Measurements from ENCODE around the gene TTLL13. TPM values are rescaled to one million over a fixed set of nuclear protein-coding genes. Genes with fewer than 3 reads are reported as not detected.

TTLL13 gene
- total and polyA plus RNA-seq, 2 of the 4 experiments (the other 2 are of a cell fraction) = 0.10 TPM; not detected in 1

GRCh38 chr15:90201130-90201943 lies 48.0 kb upstream of the TTLL13 start, which contains the start of gene SEMA4B:
Gene SEMA4B, plus strand, starts transcription at chr15:90201330. Its CDS starts 249 bp downstream, at chr15:90201579.
- H3K36me3 ChIP-seq (ENCODE audit: control insufficient read depth, insufficient read depth, low read length) = no peaks in the 10 kb centered on the region; the same call in 1 of the 2 replicates
- POLR2A ChIA-PET (ENCODE audit: unreplicated experiment) = interaction anchor here (0.7 kb wide), 1 partner anchor 11 kb away, joined by 12 read pairs; no protein-coding TSS in a partner anchor
- TF ChIP-seq, protein P1, sequence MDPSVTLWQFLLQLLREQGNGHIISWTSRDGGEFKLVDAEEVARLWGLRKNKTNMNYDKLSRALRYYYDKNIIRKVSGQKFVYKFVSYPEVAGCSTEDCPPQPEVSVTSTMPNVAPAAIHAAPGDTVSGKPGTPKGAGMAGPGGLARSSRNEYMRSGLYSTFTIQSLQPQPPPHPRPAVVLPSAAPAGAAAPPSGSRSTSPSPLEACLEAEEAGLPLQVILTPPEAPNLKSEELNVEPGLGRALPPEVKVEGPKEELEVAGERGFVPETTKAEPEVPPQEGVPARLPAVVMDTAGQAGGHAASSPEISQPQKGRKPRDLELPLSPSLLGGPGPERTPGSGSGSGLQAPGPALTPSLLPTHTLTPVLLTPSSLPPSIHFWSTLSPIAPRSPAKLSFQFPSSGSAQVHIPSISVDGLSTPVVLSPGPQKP (IDR thresholded peaks at IDR 0.05; ENCODE audit: borderline replicate concordance, low read depth, low read length) = no peak
- no peak for TF ChIP-seq BHLHE40 (IDR thresholded peaks at IDR 0.05; ENCODE audit: low read depth, low read length)
- no peak for TF ChIP-seq SMC3 (IDR thresholded peaks at IDR 0.05; ENCODE audit: low read depth, low read length)
- TF ChIP-seq USF2 (IDR thresholded peaks at IDR 0.05; ENCODE audit: low read depth, low read length) = no peak
- TF ChIP-seq RAD21 (IDR thresholded peaks at IDR 0.05; ENCODE audit: low read length) = no peak
- TF ChIP-seq FOS (IDR thresholded peaks at IDR 0.05; ENCODE audit: low read depth, low read length) = no peak
- TF ChIP-seq RCOR1 (IDR thresholded peaks at IDR 0.05; ENCODE audit: insufficient replicate concordance, low read length) = no peak
- no peak for TF ChIP-seq RFX5 (IDR thresholded peaks at IDR 0.05; ENCODE audit: low read depth, low read length)
- TF ChIP-seq, protein P2, sequence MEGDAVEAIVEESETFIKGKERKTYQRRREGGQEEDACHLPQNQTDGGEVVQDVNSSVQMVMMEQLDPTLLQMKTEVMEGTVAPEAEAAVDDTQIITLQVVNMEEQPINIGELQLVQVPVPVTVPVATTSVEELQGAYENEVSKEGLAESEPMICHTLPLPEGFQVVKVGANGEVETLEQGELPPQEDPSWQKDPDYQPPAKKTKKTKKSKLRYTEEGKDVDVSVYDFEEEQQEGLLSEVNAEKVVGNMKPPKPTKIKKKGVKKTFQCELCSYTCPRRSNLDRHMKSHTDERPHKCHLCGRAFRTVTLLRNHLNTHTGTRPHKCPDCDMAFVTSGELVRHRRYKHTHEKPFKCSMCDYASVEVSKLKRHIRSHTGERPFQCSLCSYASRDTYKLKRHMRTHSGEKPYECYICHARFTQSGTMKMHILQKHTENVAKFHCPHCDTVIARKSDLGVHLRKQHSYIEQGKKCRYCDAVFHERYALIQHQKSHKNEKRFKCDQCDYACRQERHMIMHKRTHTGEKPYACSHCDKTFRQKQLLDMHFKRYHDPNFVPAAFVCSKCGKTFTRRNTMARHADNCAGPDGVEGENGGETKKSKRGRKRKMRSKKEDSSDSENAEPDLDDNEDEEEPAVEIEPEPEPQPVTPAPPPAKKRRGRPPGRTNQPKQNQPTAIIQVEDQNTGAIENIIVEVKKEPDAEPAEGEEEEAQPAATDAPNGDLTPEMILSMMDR (conservative IDR thresholded peaks at IDR 0.05; ENCODE audit: low read depth, low read length) = no peak
- TF ChIP-seq POLR2A (IDR thresholded peaks at IDR 0.05; ENCODE audit: low read depth, low read length) = 0 out of 2 replicates have a peak, but pooled peaks have one; percentile 32
- TF ChIP-seq MAFK (IDR thresholded peaks at IDR 0.05; ENCODE audit: low read depth, low read length) = no peak
- TF ChIP-seq CHD1 (IDR thresholded peaks at IDR 0.05; ENCODE audit: low read depth, low read length) = no peak
- TF ChIP-seq MAZ (IDR thresholded peaks at IDR 0.05; ENCODE audit: borderline replicate concordance, low read depth, low read length) = peak; percentile 41; the same call in 1 of the 2 replicates

More at GRCh38 chr15:90201130-90201943, 48.0 kb upstream of the TTLL13 start, which contains the start of gene SEMA4B:
- Histone ChIP-seq H3K56ac (ENCODE audit: extremely low read depth, insufficient read depth, low read length) (no peak within 1 kb of the TSS), H2BK15ac (ENCODE audit: low read depth, low read length) (no peak within 1 kb of the TSS), H2AK5ac (ENCODE audit: low read depth, low read length) (peak within 1 kb of the TSS; percentile 28), H3K9ac (ENCODE audit: low read depth, low read length) (peak within 1 kb of the TSS; percentile 65), H2BK120ac (ENCODE audit: low read depth, low read length) (no peak within 1 kb of the TSS), H3K27ac (ENCODE audit: insufficient read depth, low read length) (peak within 1 kb of the TSS; percentile 11; the same call in 1 of the 2 replicates), H3K79me1 (ENCODE audit: low read depth in 1 of 2, low read length in 2 of 2) (peaks cover 27 to 29% of the 10 kb centered on the region in 2 experiments; a peak in 3 of 4 replicates), H2BK20ac (ENCODE audit: low read depth, low read length) (no peak within 1 kb of the TSS), H2AK9ac (replicated peaks; ENCODE audit: low read depth, low read length, poor library complexity) (peak within 1 kb of the TSS; percentile 83), H3K27me3 (ENCODE audit: control insufficient read depth, insufficient read depth, low read length) (no peaks in the 10 kb centered on the region), H2AFZ (replicated peaks; ENCODE audit: low read length, poor library complexity) (peak within 1 kb of the TSS; percentile 93), H3K23ac (ENCODE audit: low read depth, low read length) (peak within 1 kb of the TSS; percentile 50; the same call in 1 of the 2 replicates), H3K4me1 (ENCODE audit: control insufficient read depth, insufficient read depth, low read length) (peaks cover 8% of the 10 kb centered on the region), H4K20me1 (ENCODE audit: insufficient read depth, low read length) (no peaks in the 10 kb centered on the region; the same call in 1 of the 2 replicates), H3K9me3 (ENCODE audit: control insufficient read depth, insufficient read depth, low read length) (no peaks in the 10 kb centered on the region), H2BK5ac (ENCODE audit: low read depth, low read length, poor library complexity, severe bottlenecking) (peak within 1 kb of the TSS; percentile 54), H3K9me1 (ENCODE audit: insufficient read depth, low read length) (peaks cover 10% of the 10 kb centered on the region; the same call in 1 of the 2 replicates), H3K4me2 (ENCODE audit: low read depth, low read length) (peak within 1 kb of the TSS; percentile 76), H4K8ac (ENCODE audit: low read depth in 2 of 2, low read length in 2 of 2) (peak within 1 kb of the TSS; percentile 82 to 92), H3K4me3 (ENCODE audit: insufficient read depth, low read depth, low read length) (peak within 1 kb of the TSS; percentile 91), H4K91ac (ENCODE audit: insufficient read depth, low read depth, low read length) (peak within 1 kb of the TSS; percentile 30), H4K5ac (ENCODE audit: low read depth, low read length) (peak within 1 kb of the TSS; percentile 48), H3K14ac (replicated peaks; ENCODE audit: low read depth, low read length) (peak within 1 kb of the TSS; percentile 62), H3K18ac (ENCODE audit: low read depth, low read length) (peak within 1 kb of the TSS; percentile 5; the same call in 1 of the 2 replicates), H3K4ac (ENCODE audit: low read depth, low read length) (peak within 1 kb of the TSS; percentile 80)
- ATAC-seq (ENCODE audit: low read depth) = peak; percentile 90
- DNase-seq = peak; percentile 32
- no TSS peak for BruUV-seq (replicated peaks)
- dilution Hi-C loops (cut with HindIII; ENCODE audit: low sequenced_read_pairs, unreplicated experiment) (no loop called here), intact Hi-C loops (cut with micrococcal nuclease) (no loop called here), in situ Hi-C loops (cut with MboI; ENCODE audit: low sequenced_read_pairs) (no loop called here)
- 0% methylated on average over 32 of the region's 88 CpGs; no CpG with 5 or more reads in 1 of the 2 experiments for WGBS, 2 experiments (ENCODE audit: extremely low coverage in 2 of 2, insufficient read length in 1 of 2)
- CTCF ChIA-PET = interaction anchor here (1.2 to 2.1 kb wide), 2 partner anchors 13 to 20 kb away, joined by 3 to 6 read pairs; no protein-coding TSS in a partner anchor

Measured in IMR-90 (cell line).